H1 (cell line): ENCODE results near the gene BIN1. TPM values are rescaled to one million over a fixed set of nuclear protein-coding genes. Genes with fewer than 3 reads are reported as not detected.

Experiments used
- CTCF ChIA-PET: fragments of 300-600 bp; sonication (Branson Sonifier 250); formaldehyde crosslinking; loops from one replicate; lab custom pipeline; 2021; ENCODE audit not compliant: partially characterized antibody; lab: Charles Lee
- POLR2A ChIA-PET: fragments of 300-600 bp; sonication (Branson Sonifier 250); formaldehyde crosslinking; loops from one replicate; lab custom pipeline; 2021; ENCODE audit warnings: inconsistent platforms; ENCODE audit not compliant: partially characterized antibody; lab: Charles Lee
- DNase-seq, 2 experiments: peaks; one replicate each; pipeline versions ENCODE4 v3.0.0 to v3.0.0-alpha.2; 2010 to 2022; ENCODE audit warnings: low spot score in 2 of 2, low read depth in 1 of 2, mixed read lengths in 1 of 2
- FAIRE-seq: peaks from 2 replicates; lab custom pipeline; 2011; peaks lifted over from hg19 to GRCh38; lab: Jason Lieb, UNC
- H2AFZ ChIP-seq: 2 replicates; pipeline ENCODE4 v1.8.1; 2012; ENCODE audit warnings: low read length, inconsistent platforms
- H2AK5ac ChIP-seq: 2 replicates; pipeline ENCODE4 v1.6.1; 2013; ENCODE audit warnings: low read depth, low read length
- H2BK120ac ChIP-seq: replicated peaks from 2 replicates; pipeline ENCODE3; 2013; ENCODE audit warnings: low read depth, low read length, inconsistent platforms
- H2BK12ac ChIP-seq: 2 replicates; pipeline ENCODE4 v1.6.1; 2013; ENCODE audit warnings: low read depth, low read length
- H2BK15ac ChIP-seq: 2 replicates; pipeline ENCODE4 v1.6.1; 2013; ENCODE audit warnings: low read length
- H2BK20ac ChIP-seq: 2 replicates; pipeline ENCODE4 v1.6.1; 2013; ENCODE audit warnings: low read length
- H2BK5ac ChIP-seq: 2 replicates; pipeline ENCODE4 v1.6.1; 2013; ENCODE audit warnings: low read depth, low read length
- H3K14ac ChIP-seq: 2 replicates; pipeline ENCODE4 v1.6.1; 2013; ENCODE audit warnings: inconsistent platforms; ENCODE audit not compliant: insufficient read length
- H3K18ac ChIP-seq: 2 replicates; pipeline ENCODE4 v1.6.1; 2013; ENCODE audit warnings: low read length; ENCODE audit errors: extremely low read depth
- H3K23ac ChIP-seq: 2 replicates; pipeline ENCODE4 v1.6.1; 2013; ENCODE audit warnings: inconsistent platforms; ENCODE audit not compliant: insufficient read length
- H3K23me2 ChIP-seq: 2 replicates; pipeline ENCODE4 v1.6.1; 2013; ENCODE audit warnings: low read depth, low read length
- H3K27ac ChIP-seq: 2 replicates; pipeline ENCODE4 v1.6.1; 2011; ENCODE audit warnings: low read depth, low read length, inconsistent platforms
- H3K27me3 ChIP-seq, 4 experiments: replicated peaks in 1 of 4; 1 replicate in 1 of 4; 2 replicates in 3 of 4; pipeline versions ENCODE4 v1.6.1 to v1.8.1; 2011 to 2013; ENCODE audit warnings: low read length in 3 of 4, mild to moderate bottlenecking in 3 of 4, inconsistent platforms in 2 of 4, mixed read lengths in 2 of 4, moderate library complexity in 1 of 4; ENCODE audit not compliant: control insufficient read depth in 3 of 4, insufficient read depth in 3 of 4; ENCODE audit errors: extremely low read depth in 1 of 4
- H3K36me3 ChIP-seq, 4 experiments: 2 replicates each; pipeline versions ENCODE4 v1.6.1 to v1.8.1; 2011 to 2013; ENCODE audit warnings: mild to moderate bottlenecking in 4 of 4, low read length in 3 of 4, moderate library complexity in 2 of 4, control low read depth in 1 of 4, inconsistent platforms in 1 of 4; ENCODE audit not compliant: insufficient read depth in 4 of 4, control insufficient read depth in 2 of 4
- H3K4ac ChIP-seq: replicated peaks from 2 replicates; pipeline ENCODE3; 2013; ENCODE audit warnings: low read length, low read depth, mixed read lengths, inconsistent platforms; ENCODE audit not compliant: insufficient read length
- H3K4me1 ChIP-seq, 4 experiments: replicated peaks in 1 of 4; 1 replicate in 1 of 4; 2 replicates in 3 of 4; pipeline versions ENCODE4 v1.6.1 to v1.8.1; 2011 to 2013; ENCODE audit warnings: low read length in 3 of 4, inconsistent platforms in 2 of 4, mixed read lengths in 1 of 4; ENCODE audit not compliant: insufficient read depth in 4 of 4, control insufficient read depth in 3 of 4
- H3K4me2 ChIP-seq, 2 experiments: 2 replicates each; pipeline versions ENCODE4 v1.6.1 to v1.8.1; 2011 to 2013; ENCODE audit warnings: low read depth in 2 of 2, low read length in 2 of 2, control low read depth in 1 of 2, inconsistent platforms in 1 of 2, mild to moderate bottlenecking in 1 of 2; ENCODE audit not compliant: insufficient read depth in 1 of 2
- H3K4me3 ChIP-seq, 4 experiments: fragments of 200-600, 300-600 bp in 1 of 4; sonication (generic), shearing (Covaris generic), sonication (Bioruptor Twin) in 1 of 4; 2 replicates each; pipeline versions ENCODE4 v1.5.1 to v1.8.1; 2011 to 2016; ENCODE audit warnings: low read length in 4 of 4, low read depth in 3 of 4, control low read depth in 2 of 4, inconsistent platforms in 2 of 4, mild to moderate bottlenecking in 2 of 4, mixed read lengths in 1 of 4, moderate library complexity in 1 of 4; ENCODE audit not compliant: insufficient read depth in 2 of 4; ENCODE audit errors: extremely low read depth in 1 of 4
- H3K56ac ChIP-seq: replicated peaks from 2 replicates; pipeline ENCODE3; 2013; ENCODE audit warnings: low read depth, mild to moderate bottlenecking, mixed read lengths, low read length, inconsistent platforms; ENCODE audit not compliant: insufficient read length
- H3K79me1 ChIP-seq: 2 replicates; pipeline ENCODE4 v1.6.1; 2013; ENCODE audit warnings: low read depth, low read length, control low read depth
- H3K79me2 ChIP-seq, 2 experiments: 2 replicates each; pipeline versions ENCODE4 v1.6.1 to v1.8.1; 2012 to 2013; ENCODE audit warnings: low read length in 2 of 2, mild to moderate bottlenecking in 2 of 2, inconsistent platforms in 1 of 2; ENCODE audit not compliant: insufficient read depth in 2 of 2, control insufficient read depth in 1 of 2
- H3K9ac ChIP-seq, 4 experiments: replicated peaks in 1 of 4; 1 replicate in 1 of 4; 2 replicates in 3 of 4; pipeline versions ENCODE4 v1.6.1 to v1.8.1; 2011 to 2013; ENCODE audit warnings: low read depth in 3 of 4, low read length in 3 of 4, control low read depth in 2 of 4, mild to moderate bottlenecking in 2 of 4, moderate library complexity in 2 of 4, inconsistent platforms in 1 of 4; ENCODE audit errors: extremely low read depth in 1 of 4
- H3K9me3 ChIP-seq, 2 experiments: 2 replicates each; pipeline versions ENCODE4 v1.6.1 to v1.8.1; 2012 to 2013; ENCODE audit warnings: mild to moderate bottlenecking in 2 of 2, moderate library complexity in 2 of 2, control low read depth in 1 of 2, inconsistent platforms in 1 of 2, low read depth in 1 of 2, low read length in 1 of 2, mixed read lengths in 1 of 2; ENCODE audit not compliant: insufficient read depth in 2 of 2
- H4K20me1 ChIP-seq, 2 experiments: replicated peaks in 1 of 2; 2 replicates each; pipeline versions ENCODE3 to v1.8.1; 2011 to 2013; ENCODE audit warnings: inconsistent platforms in 2 of 2, low read length in 2 of 2, mild to moderate bottlenecking in 1 of 2; ENCODE audit not compliant: insufficient read depth in 2 of 2, control insufficient read depth in 1 of 2
- H4K5ac ChIP-seq: 2 replicates; pipeline ENCODE4 v1.6.1; 2013; ENCODE audit warnings: low read length, low read depth, mixed read lengths, inconsistent platforms; ENCODE audit not compliant: insufficient read length
- H4K8ac ChIP-seq: 2 replicates; pipeline ENCODE4 v1.8.0; 2013; ENCODE audit warnings: mild to moderate bottlenecking, moderate library complexity, low read length, inconsistent platforms; ENCODE audit not compliant: insufficient read depth; ENCODE audit errors: extremely low read depth
- H4K91ac ChIP-seq: replicated peaks from 2 replicates; pipeline ENCODE3; 2013; ENCODE audit warnings: low read length, mixed read lengths, inconsistent platforms; ENCODE audit not compliant: insufficient read length
- CREB1 ChIP-seq: IDR thresholded peaks from 2 replicates; pipeline ENCODE4 v1.6.1; 2012; ENCODE audit warnings: inconsistent platforms
- KDM5A ChIP-seq: fragments of 200-600 bp; IDR thresholded peaks from 2 replicates; pipeline ENCODE4 v1.7.1; 2012; ENCODE audit warnings: mild to moderate bottlenecking, low read length, inconsistent platforms, mixed read lengths
- NRF1 ChIP-seq: IDR thresholded peaks from 2 replicates; pipeline ENCODE4 v1.6.1; 2011; ENCODE audit warnings: mild to moderate bottlenecking, low read depth, low read length, improper control_type of control experiment
- POLR2A ChIP-seq, 2 experiments: IDR thresholded peaks; 1 replicate in 1 of 2; 2 replicates in 1 of 2; pipeline ENCODE4 v1.6.1; 2011; ENCODE audit warnings: low read depth in 2 of 2, low read length in 2 of 2, mild to moderate bottlenecking in 2 of 2; ENCODE audit errors: control extremely low read depth in 1 of 2
- RAD21 ChIP-seq, 2 experiments: IDR thresholded peaks in 1 of 2; conservative IDR thresholded peaks in 1 of 2; 2 replicates each; pipeline ENCODE4 v1.6.1; 2011; ENCODE audit warnings: low read depth in 2 of 2, low read length in 2 of 2, improper control_type of control experiment in 1 of 2, inconsistent platforms in 1 of 2, mild to moderate bottlenecking in 1 of 2, moderate library complexity in 1 of 2
- SIRT6 ChIP-seq: IDR thresholded peaks from one replicate; pipeline ENCODE4 v1.7.1; 2012; ENCODE audit warnings: low read length, inconsistent platforms
- SRF ChIP-seq: IDR thresholded peaks from 2 replicates; pipeline ENCODE4 v1.6.1; 2011; ENCODE audit warnings: mild to moderate bottlenecking, low read depth, low read length, moderate library complexity
- WGBS, 2 experiments: shearing (Covaris generic) in 1 of 2; methylation state at CpG; one replicate each; pipeline versions ENCODE4 v1.1.6 to v1.1.7; 2013 to 2015; ENCODE audit warnings: low lambda C conversion rate in 2 of 2, mixed read lengths in 2 of 2, inconsistent platforms in 1 of 2, low coverage in 1 of 2, missing lambda C conversion rate in 1 of 2; ENCODE audit not compliant: insufficient replicate concordance in 2 of 2, insufficient coverage in 1 of 2, insufficient read length in 1 of 2; ENCODE audit errors: extremely low coverage in 1 of 2, missing lambda C conversion rate in 1 of 2; 5-methylcytosine and 5-hydroxymethylcytosine counted together
- polyA plus RNA-seq, 7 experiments: library from polyadenylated mRNA; depleted of rRNA in 3 of 7; stranded (reverse) in 5 of 7; unstranded in 2 of 7; fragments of >200 nt in 5 of 7; fragments of 200-250 nt in 2 of 7; gene quantifications; 1 replicate in 5 of 7; 2 replicates in 1 of 7; 4 replicates in 1 of 7; pipeline versions ENCODE4 v1.2.1 to v1.2.3, GENCODE V29; 2011 to 2013; ENCODE audit warnings: missing spikeins in 2 of 7, mixed read lengths in 2 of 7
- total RNA-seq: library from RNA; stranded (reverse); fragmentation: NEBNext Ultra II Directional; extraction: Animal tissue kit (Norgen Biotek cat#: 25700); gene quantifications from 2 replicates; pipeline ENCODE4 v1.2.1, GENCODE V29; 2021
- TF ChIP-seq, protein P1 (sequence below): IDR thresholded peaks from 2 replicates; pipeline ENCODE4 v1.6.1; 2012; ENCODE audit warnings: low read length, inconsistent platforms
- TF ChIP-seq, protein P2 (sequence below): IDR thresholded peaks from 2 replicates; pipeline ENCODE4 v1.6.1; 2012; ENCODE audit warnings: inconsistent platforms

Gene BIN1
- total and polyA plus RNA-seq, 2 of the 8 experiments (the other 6 are each of a cell fraction or from before 2014, with no cell fraction given) = 23.6 to 35.6 TPM

DNA sequence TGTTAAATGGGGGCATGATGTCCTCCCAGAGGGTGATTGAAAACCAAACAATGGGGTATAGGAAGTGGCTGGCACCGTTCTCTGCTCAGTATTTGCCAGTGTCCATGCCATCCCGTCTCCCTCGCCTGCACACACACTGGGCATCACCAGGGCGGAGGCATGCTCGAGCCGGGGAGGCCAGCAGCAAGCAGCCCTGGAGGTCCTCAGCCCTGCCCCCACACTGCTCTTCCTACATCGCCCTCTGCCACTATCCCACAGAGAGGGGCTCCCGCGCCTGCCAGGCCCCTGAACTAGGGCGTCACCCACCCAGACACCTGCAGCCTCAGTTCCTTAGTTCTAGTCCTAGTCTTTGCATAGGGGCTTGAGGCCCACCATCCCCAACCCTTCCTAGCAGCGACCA lies 50.9 kb downstream of the BIN1 start:
- no peak overlapping the region for H4K8ac ChIP-seq
- no peak overlapping the region for H3K14ac ChIP-seq
- H2BK5ac ChIP-seq = no peak overlapping the region
- H3K4ac ChIP-seq = no peak overlapping the region
- no peak overlapping the region for H3K4me3 ChIP-seq
- POLR2A ChIA-PET = no interaction called here
- no peak overlapping the region for H2AFZ ChIP-seq
- no peaks in the 10 kb centered on the region for H3K79me2 ChIP-seq
- H3K9ac ChIP-seq = no peak overlapping the region
- H4K20me1 ChIP-seq = peaks cover 0 to 3% of the 10 kb centered on the region in 2 experiments
- DNase-seq (no peak), FAIRE-seq (no peak)
- H3K23me2 ChIP-seq = no peaks in the 10 kb centered on the region
- H3K27ac ChIP-seq = no peak overlapping the region
- H4K91ac ChIP-seq = no peak overlapping the region
- CTCF ChIA-PET = interaction anchor here (1.4 kb wide), 1 partner anchor 57 kb away, joined by 3 read pairs; no protein-coding TSS in a partner anchor
- H3K4me2 ChIP-seq = no peak overlapping the region
- TF ChIP-seq POLR2A (IDR thresholded peaks at IDR 0.05; ENCODE audit: control extremely low read depth in 1 of 2, low read depth in 2 of 2, low read length in 2 of 2) = no peak
- TF ChIP-seq RAD21 (IDR thresholded peaks at IDR 0.05 in 1 of 2, conservative IDR thresholded peaks at IDR 0.05 in 1 of 2; ENCODE audit: low read depth in 2 of 2, low read length in 2 of 2) = no peak
- TF ChIP-seq SRF = no peak
- no peak for TF ChIP-seq KDM5A
- TF ChIP-seq NRF1 = no peak
- no peak for TF ChIP-seq CREB1
- TF ChIP-seq SIRT6 = no peak
- TF ChIP-seq, protein P1, sequence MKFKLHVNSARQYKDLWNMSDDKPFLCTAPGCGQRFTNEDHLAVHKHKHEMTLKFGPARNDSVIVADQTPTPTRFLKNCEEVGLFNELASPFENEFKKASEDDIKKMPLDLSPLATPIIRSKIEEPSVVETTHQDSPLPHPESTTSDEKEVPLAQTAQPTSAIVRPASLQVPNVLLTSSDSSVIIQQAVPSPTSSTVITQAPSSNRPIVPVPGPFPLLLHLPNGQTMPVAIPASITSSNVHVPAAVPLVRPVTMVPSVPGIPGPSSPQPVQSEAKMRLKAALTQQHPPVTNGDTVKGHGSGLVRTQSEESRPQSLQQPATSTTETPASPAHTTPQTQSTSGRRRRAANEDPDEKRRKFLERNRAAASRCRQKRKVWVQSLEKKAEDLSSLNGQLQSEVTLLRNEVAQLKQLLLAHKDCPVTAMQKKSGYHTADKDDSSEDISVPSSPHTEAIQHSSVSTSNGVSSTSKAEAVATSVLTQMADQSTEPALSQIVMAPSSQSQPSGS = no peak
- TF ChIP-seq, protein P2, sequence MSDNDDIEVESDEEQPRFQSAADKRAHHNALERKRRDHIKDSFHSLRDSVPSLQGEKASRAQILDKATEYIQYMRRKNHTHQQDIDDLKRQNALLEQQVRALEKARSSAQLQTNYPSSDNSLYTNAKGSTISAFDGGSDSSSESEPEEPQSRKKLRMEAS = no peak
- no peak overlapping the region for H2BK15ac ChIP-seq
- no peak overlapping the region for H2BK20ac ChIP-seq
- H3K27me3 ChIP-seq = no peaks in the 10 kb centered on the region
- no peak overlapping the region for H3K56ac ChIP-seq
- no peak overlapping the region for H2BK12ac ChIP-seq
- H2AK5ac ChIP-seq = no peak overlapping the region
- H3K9me3 ChIP-seq = no peaks in the 10 kb centered on the region
- H3K4me1 ChIP-seq = no peaks in the 10 kb centered on the region
- H3K23ac ChIP-seq = no peak overlapping the region
- WGBS, 2 experiments = 94% methylated on average over 11 of the region's 11 CpGs; no CpG with 5 or more reads in 1 of the 2 experiments
- no peak overlapping the region for H2BK120ac ChIP-seq
- no peak overlapping the region for H3K18ac ChIP-seq
- H3K79me1 ChIP-seq = no peaks in the 10 kb centered on the region
- no peaks in the 10 kb centered on the region for H3K36me3 ChIP-seq
- no peak overlapping the region for H4K5ac ChIP-seq
